Stimulated activated naive CD8-positive, alpha-beta T cell treated with anti-CD3 and anti-CD28 coated beads, Interleukin-15, amount 100 ng/mL, for 72 hours (primary cell): ENCODE results near the gene FASN.

Source experiments
- ATAC-seq: fragments of 150-1000 bp; cut with Tn5 transposase; 2 replicates; pipeline ENCODE4 v1.10.0; 2021; ENCODE audit warnings: mild to moderate bottlenecking, moderate library complexity
- DNase-seq, 2 donors: peaks; one replicate each; pipeline ENCODE4 v3.0.0; 2021 to 2022
- H3K27ac Mint-ChIP-seq, 2 donors: one replicate each; pipeline ENCODE4 v1.8.0; 2022; ENCODE audit warnings: mild to moderate bottlenecking in 2 of 2, mixed read lengths in 2 of 2, moderate library complexity in 2 of 2
- H3K27me3 Mint-ChIP-seq: one replicate; pipeline ENCODE4 v1.8.0; 2022; ENCODE audit warnings: mixed read lengths
- H3K4me1 Mint-ChIP-seq: one replicate; pipeline ENCODE4 v1.8.0; 2022; ENCODE audit warnings: mild to moderate bottlenecking, mixed read lengths
- H3K4me3 Mint-ChIP-seq, 2 donors: one replicate each; pipeline ENCODE4 v1.8.0; 2022; ENCODE audit warnings: mild to moderate bottlenecking in 2 of 2, mixed read lengths in 2 of 2, moderate library complexity in 1 of 2
- H3K9me3 Mint-ChIP-seq, 2 donors: one replicate each; pipeline ENCODE4 v1.8.0; 2022; ENCODE audit warnings: mixed read lengths in 2 of 2

Gene FASN

DNA sequence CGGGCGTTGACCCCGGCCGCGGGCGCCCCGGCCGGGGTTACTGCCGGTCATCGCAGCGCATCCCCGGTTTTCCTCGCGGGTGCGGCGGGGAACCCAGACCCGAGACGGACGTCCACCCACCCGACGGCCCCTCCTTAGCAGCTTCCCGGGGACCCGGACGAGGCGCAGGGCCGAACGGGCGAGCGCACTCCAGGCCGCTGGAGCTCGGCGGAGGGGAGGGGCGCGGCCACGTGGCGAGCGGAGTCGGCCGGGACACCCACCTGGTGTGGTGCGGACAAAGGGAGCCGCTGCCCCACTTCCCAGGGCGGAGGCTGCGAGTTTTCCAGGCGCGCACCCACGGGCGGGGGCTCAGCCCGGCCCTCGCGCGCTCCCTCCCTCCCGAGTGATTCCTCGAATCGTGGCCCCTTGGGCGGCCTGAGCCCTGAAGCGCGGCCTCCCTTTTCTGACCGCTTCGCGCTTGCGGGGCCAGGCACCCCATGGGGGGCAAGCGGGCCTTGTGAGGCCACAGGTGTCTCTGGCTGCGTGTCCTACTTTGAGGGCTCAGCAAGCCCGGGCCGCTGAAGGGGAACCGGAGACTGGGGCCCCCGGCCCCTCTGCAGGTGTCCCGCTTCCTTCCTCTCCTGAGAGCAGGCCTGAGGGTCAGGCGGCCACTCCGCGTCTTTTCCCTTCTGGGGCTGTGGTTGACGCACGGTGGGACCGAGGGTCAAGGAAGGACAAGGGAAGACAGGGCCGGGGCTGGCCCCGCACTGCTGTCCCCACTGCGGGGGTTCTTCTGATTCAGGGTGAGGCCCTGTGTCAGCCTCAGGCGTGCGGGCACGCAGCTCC, 1.1 kb upstream of the FASN start:
- peak; percentile 13 for ATAC-seq
- Mint-ChIP-seq H3K9me3 (no peaks in the 10 kb centered on the region), H3K4me1 (peaks cover 60% of the 10 kb centered on the region), H3K27me3 (no peaks in the 10 kb centered on the region), H3K27ac (peak overlapping the region; percentile 80 to 96), H3K4me3 (peak overlapping the region; percentile 84 to 93)
- DNase-seq: peak; percentile 28 to 40

GRCh38 chr17:82097919-82098168, 192 bp downstream of the FASN start:
- H3K9me3 Mint-ChIP-seq: no peaks in the 10 kb centered on the region
- DNase-seq: no peak
- H3K4me3 Mint-ChIP-seq: peak overlapping the region; percentile 64 to 87
- ATAC-seq: no peak
- peaks cover 56% of the 10 kb centered on the region for H3K4me1 Mint-ChIP-seq
- H3K27me3 Mint-ChIP-seq: no peaks in the 10 kb centered on the region
- H3K27ac Mint-ChIP-seq: peak overlapping the region in 1 of 2 donors; percentile 86

GRCh38 chr17:82097184-82097918, 685 bp downstream of the FASN start:
- DNase-seq (peak; percentile 40 to 62), ATAC-seq (peak; percentile 1)
- no peaks in the 10 kb centered on the region for H3K9me3 Mint-ChIP-seq
- H3K27me3 Mint-ChIP-seq: no peaks in the 10 kb centered on the region
- peak overlapping the region; percentile 74 to 87 for H3K4me3 Mint-ChIP-seq
- peak overlapping the region in 1 of 2 donors; percentile 67 for H3K27ac Mint-ChIP-seq
- H3K4me1 Mint-ChIP-seq: peaks cover 54% of the 10 kb centered on the region

- H3K4me3 Mint-ChIP-seq: peak overlapping the region; percentile 74 to 83
- peak overlapping the region in 1 of 2 donors; percentile 67 for H3K27ac Mint-ChIP-seq
These were observed 1.3 kb downstream of the FASN start for GRCh38 chr17:82096709-82097183.

GRCh38 chr17:82095777-82096708, 2.0 kb downstream of the FASN start:
- Mint-ChIP-seq H3K27ac (peak overlapping the region in 1 of 2 donors; percentile 67), H3K4me3 (peak overlapping the region; percentile 64 to 83), H3K27me3 (no peaks in the 10 kb centered on the region), H3K9me3 (no peaks in the 10 kb centered on the region), H3K4me1 (peaks cover 41% of the 10 kb centered on the region)
- no peak for ATAC-seq
- DNase-seq: no peak

More at GRCh38 chr17:82096709-82097183, 1.3 kb downstream of the FASN start:
- peaks cover 48% of the 10 kb centered on the region for H3K4me1 Mint-ChIP-seq
- no peak for ATAC-seq
- H3K9me3 Mint-ChIP-seq: no peaks in the 10 kb centered on the region
- no peak for DNase-seq
- H3K27me3 Mint-ChIP-seq: no peaks in the 10 kb centered on the region

GRCh38 chr17:82094931-82095776, 2.9 kb downstream of the FASN start:
- Mint-ChIP-seq H3K27me3 (no peaks in the 10 kb centered on the region), H3K4me1 (peaks cover 32% of the 10 kb centered on the region), H3K27ac (no peak overlapping the region), H3K9me3 (no peaks in the 10 kb centered on the region), H3K4me3 (peak overlapping the region in 1 of 2 donors; percentile 79)
- DNase-seq: no peak
- ATAC-seq: no peak

DNA sequence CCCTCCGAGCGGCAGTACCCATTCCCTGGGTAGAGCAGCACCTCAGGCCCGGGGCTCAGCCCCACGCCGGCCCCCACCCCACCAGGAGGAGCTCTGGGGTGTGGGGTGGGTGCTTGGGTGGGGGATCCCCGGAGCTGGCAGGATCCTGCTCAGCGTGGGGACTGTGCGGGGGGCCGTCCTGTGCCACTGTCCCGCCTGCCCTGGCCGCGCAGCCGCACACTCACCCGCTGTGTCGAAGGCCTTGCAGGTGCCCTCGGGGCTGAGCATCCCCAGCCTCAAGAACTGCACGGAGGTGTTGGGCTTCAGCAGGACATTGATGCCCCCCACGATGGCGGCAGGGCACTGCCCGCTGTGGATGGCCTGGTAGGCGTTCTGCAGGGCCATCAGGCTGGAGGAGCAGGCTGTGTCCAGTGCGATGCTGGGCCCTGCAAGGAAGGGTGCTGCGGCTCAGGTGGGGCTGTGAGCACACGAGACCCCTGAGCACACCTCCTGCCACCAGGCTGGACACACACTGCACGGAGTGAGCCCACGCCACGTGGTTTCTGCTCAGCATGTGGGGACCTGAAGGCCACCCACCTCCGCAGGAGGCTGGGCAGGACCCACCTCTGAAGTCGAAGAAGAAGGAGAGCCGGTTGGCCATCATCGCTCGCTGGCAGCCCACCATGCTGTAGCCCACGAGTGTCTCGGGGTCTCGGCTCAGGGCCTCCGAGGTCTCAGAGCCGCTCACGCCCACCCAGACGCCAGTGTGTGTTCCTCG, 4.9 kb downstream of the FASN start:
- DNase-seq: no peak
- H3K9me3 Mint-ChIP-seq: no peaks in the 10 kb centered on the region
- H3K27ac Mint-ChIP-seq: peak overlapping the region; percentile 30 to 87
- peaks cover 22% of the 10 kb centered on the region for H3K4me1 Mint-ChIP-seq
- no peaks in the 10 kb centered on the region for H3K27me3 Mint-ChIP-seq
- no peak for ATAC-seq
- no peak overlapping the region for H3K4me3 Mint-ChIP-seq

DNA sequence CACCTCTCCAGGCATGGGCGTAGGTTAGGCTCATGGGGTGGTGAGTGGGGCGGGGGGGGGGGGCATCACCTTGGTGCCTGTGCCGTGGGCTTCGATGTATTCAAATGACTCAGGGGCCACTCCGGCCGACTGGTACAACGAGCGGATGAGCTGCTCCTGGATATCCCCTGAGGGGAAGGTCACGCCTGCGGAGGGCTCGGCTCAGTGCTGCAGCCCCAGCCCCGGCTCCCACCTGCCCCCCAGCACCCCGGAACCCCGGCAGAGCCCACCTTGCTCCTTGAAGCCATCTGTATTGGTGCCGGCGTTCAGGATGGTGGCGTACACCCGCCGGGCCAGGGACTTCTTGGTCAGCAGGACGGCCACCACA, 5.4 kb downstream of the FASN start:
- no peaks in the 10 kb centered on the region for H3K9me3 Mint-ChIP-seq
- no peak for DNase-seq
- H3K4me1 Mint-ChIP-seq: peaks cover 22% of the 10 kb centered on the region
- no peak overlapping the region for H3K4me3 Mint-ChIP-seq
- H3K27ac Mint-ChIP-seq: no peak overlapping the region
- no peaks in the 10 kb centered on the region for H3K27me3 Mint-ChIP-seq
- ATAC-seq: no peak

- H3K4me1 Mint-ChIP-seq: peaks cover 22% of the 10 kb centered on the region
- no peak for ATAC-seq
- H3K4me3 Mint-ChIP-seq: no peak overlapping the region
- peak overlapping the region in 1 of 2 donors; percentile 95 for H3K27ac Mint-ChIP-seq
- no peak for DNase-seq
- no peaks in the 10 kb centered on the region for H3K9me3 Mint-ChIP-seq
- no peaks in the 10 kb centered on the region for H3K27me3 Mint-ChIP-seq
These were observed 5.9 kb downstream of the FASN start for GRCh38 chr17:82092094-82092586.

DNA sequence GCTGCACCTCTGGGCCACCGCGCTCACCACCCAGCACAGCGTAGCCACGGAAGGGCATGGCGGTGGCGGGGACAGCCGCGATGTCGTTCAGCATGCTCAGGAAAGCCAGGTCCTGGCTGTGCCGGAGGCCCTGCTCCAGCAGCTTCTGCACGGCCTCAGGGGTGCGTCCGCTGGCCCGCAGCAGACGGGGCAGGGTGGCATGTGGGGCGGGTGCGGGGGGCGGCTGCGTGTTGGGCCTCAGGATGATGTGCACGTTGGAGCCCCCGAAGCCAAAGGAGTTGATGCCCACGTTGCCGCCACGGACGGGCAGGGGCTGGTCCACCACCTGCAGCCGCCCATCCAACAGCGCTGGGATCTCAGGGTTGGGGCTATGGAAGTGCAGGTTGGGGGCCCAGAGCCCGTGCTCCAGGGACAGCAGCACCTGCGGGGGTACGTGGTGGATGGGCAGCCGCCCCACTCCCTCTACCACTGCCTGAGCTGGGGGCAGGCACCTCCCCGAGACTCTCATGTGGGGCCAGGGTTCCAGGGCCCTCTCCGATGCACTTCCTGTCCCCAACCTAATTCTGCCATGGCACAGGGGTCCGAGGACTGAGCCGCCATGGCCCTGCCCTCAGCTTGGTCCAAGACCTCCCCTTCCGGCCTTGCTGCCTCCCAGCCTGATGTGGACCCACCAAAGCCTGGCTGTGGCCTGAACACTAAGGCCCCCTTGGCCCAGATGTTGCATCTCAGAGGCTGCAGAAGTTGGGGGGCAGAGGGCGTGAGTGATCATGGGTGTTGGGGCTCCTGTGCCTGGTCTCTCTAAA, 6.6 kb downstream of the FASN start:
- Mint-ChIP-seq H3K27ac (no peak overlapping the region), H3K4me1 (peaks cover 16% of the 10 kb centered on the region), H3K27me3 (no peaks in the 10 kb centered on the region), H3K9me3 (no peaks in the 10 kb centered on the region), H3K4me3 (no peak overlapping the region)
- DNase-seq (no peak), ATAC-seq (no peak)

GRCh38 chr17:82090549-82091263, 7.3 kb downstream of the FASN start:
- Mint-ChIP-seq H3K27me3 (no peaks in the 10 kb centered on the region), H3K4me3 (no peak overlapping the region), H3K4me1 (peaks cover 9% of the 10 kb centered on the region), H3K9me3 (no peaks in the 10 kb centered on the region), H3K27ac (peak overlapping the region in 1 of 2 donors; percentile 46)
- DNase-seq (no peak), ATAC-seq (no peak)

GRCh38 chr17:82089723-82090548, 8.1 kb downstream of the FASN start:
- Mint-ChIP-seq H3K27ac (no peak overlapping the region), H3K4me1 (peaks cover under 1% of the 10 kb centered on the region), H3K27me3 (no peaks in the 10 kb centered on the region), H3K4me3 (no peak overlapping the region), H3K9me3 (no peaks in the 10 kb centered on the region)
- DNase-seq (no peak), ATAC-seq (no peak)
